Keratinocyte (primary cell): ENCODE measurements around the gene ORMDL3.

Experiments used
- EZH2 ChIP-seq: IDR thresholded peaks from one replicate; pipeline ENCODE4 v1.6.1; 2012; ENCODE audit warnings: inconsistent platforms, mild to moderate bottlenecking, low read length, moderate library complexity
- TF ChIP-seq, protein P1 (sequence below), 3 experiments: IDR thresholded peaks in 1 of 3; conservative IDR thresholded peaks in 1 of 3; optimal IDR thresholded peaks in 1 of 3; 2 replicates in 2 of 3; 3 replicates in 1 of 3; pipeline versions ENCODE3 to v1.5.1; 2011; ENCODE audit warnings: low read length in 3 of 3, mild to moderate bottlenecking in 3 of 3, moderate library complexity in 2 of 3, control low read depth in 1 of 3, inconsistent platforms in 1 of 3; ENCODE audit not compliant: insufficient read depth in 2 of 3; ENCODE audit errors: extremely low read depth in 1 of 3

DNA sequence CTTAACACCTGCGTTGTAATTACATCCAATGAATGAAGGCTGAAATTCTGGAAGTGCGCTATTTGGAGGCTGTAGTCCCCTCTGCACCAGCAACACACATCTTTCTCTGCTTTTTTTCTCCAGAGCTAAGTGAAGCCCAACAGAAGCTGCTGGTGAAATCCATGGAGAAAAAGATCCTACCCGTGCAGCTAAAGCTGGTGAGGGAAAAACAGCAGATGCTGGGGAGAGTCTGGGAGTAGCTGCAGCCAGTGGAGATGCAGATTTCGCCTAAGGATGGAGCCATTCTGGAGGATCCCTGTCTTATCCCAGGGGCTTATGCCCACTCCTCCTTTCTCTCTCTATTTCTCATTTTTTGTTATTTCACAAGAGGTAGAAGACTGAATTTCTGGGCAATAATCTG lies 48.4 kb upstream of the ORMDL3 start:
- TF ChIP-seq, protein P1, sequence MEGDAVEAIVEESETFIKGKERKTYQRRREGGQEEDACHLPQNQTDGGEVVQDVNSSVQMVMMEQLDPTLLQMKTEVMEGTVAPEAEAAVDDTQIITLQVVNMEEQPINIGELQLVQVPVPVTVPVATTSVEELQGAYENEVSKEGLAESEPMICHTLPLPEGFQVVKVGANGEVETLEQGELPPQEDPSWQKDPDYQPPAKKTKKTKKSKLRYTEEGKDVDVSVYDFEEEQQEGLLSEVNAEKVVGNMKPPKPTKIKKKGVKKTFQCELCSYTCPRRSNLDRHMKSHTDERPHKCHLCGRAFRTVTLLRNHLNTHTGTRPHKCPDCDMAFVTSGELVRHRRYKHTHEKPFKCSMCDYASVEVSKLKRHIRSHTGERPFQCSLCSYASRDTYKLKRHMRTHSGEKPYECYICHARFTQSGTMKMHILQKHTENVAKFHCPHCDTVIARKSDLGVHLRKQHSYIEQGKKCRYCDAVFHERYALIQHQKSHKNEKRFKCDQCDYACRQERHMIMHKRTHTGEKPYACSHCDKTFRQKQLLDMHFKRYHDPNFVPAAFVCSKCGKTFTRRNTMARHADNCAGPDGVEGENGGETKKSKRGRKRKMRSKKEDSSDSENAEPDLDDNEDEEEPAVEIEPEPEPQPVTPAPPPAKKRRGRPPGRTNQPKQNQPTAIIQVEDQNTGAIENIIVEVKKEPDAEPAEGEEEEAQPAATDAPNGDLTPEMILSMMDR (optimal IDR thresholded peaks at IDR 0.05 in 1 of 3, IDR thresholded peaks at IDR 0.05 in 1 of 3, conservative IDR thresholded peaks at IDR 0.05 in 1 of 3; ENCODE audit: extremely low read depth in 1 of 3, insufficient read depth in 2 of 3, low read length in 3 of 3) = no peak
- TF ChIP-seq EZH2 = no peak
